Thyroid gland (tissue), 4 donors: ENCODE measurements around the gene ABI3. TPM values are rescaled to one million over a fixed set of nuclear protein-coding genes. Genes with fewer than 3 reads are reported as not detected.
"Not testable (repeated sequence)": the region's sequence is repeated elsewhere in the genome, so short reads cannot be mapped to it uniquely, and the experiment has no call there.

Source experiments
- DNase-seq, 2 donors: peaks; one replicate each; pipeline ENCODE4 v3.0.0-alpha.2; 2019
- H3K27ac ChIP-seq, 3 donors: fragments of 200-600 bp; sonication (generic); 1 replicate in 2 of 3; 2 replicates in 1 of 3; pipeline ENCODE4 v1.5.1; 2016 to 2019; ENCODE audit warnings: mild to moderate bottlenecking in 1 of 3, moderate library complexity in 1 of 3
- H3K27me3 ChIP-seq: fragments of 200-600 bp; sonication (generic); one replicate; pipeline ENCODE4 v1.5.1; 2019
- H3K36me3 ChIP-seq, 2 donors: fragments of 200-600 bp; sonication (generic); one replicate each; pipeline ENCODE4 v1.5.1; 2016 to 2019
- H3K4me1 ChIP-seq, 2 donors: fragments of 200-600 bp; sonication (generic); one replicate each; pipeline ENCODE4 v1.5.1; 2017 to 2019
- H3K4me3 ChIP-seq, 3 donors: fragments of 200-600 bp; sonication (generic); replicated peaks in 1 of 3; 1 replicate in 2 of 3; 2 replicates in 1 of 3; pipeline ENCODE4 v1.5.1; 2016; ENCODE audit warnings: mild to moderate bottlenecking in 1 of 3
- H3K9me3 ChIP-seq: fragments of 200-600 bp; sonication (generic); one replicate; pipeline ENCODE4 v1.5.1; 2017
- CTCF ChIP-seq, 6 experiments: fragments of 200-600 bp in 3 of 6; fragments of 450-650 bp in 3 of 6; sonication (generic) in 3 of 6; IDR thresholded peaks; one replicate each; pipeline ENCODE4 v1.5.1; 2016 to 2019; ENCODE audit warnings: antibody characterized with exemption in 6 of 6, mild to moderate bottlenecking in 2 of 6, inconsistent platforms in 1 of 6, moderate library complexity in 1 of 6
- POLR2A ChIP-seq, 2 donors: fragments of 450-650 bp; IDR thresholded peaks; one replicate each; pipeline ENCODE4 v1.6.1; 2017; ENCODE audit warnings: antibody characterized with exemption in 2 of 2, mild to moderate bottlenecking in 2 of 2, moderate library complexity in 1 of 2
- WGBS, 2 donors: methylation state at CpG; one replicate each; pipeline ENCODE4 v1.1.5; 2017; 5-methylcytosine and 5-hydroxymethylcytosine counted together
- intact Hi-C: fragments of 100-400 bp; cut with DNase I; formaldehyde crosslinking; loops from one replicate; pipeline ENCODE4 v1.15.1; 2023
- total RNA-seq, 4 donors: library from RNA; depleted of rRNA; stranded (reverse); fragments of >200 nt; gene quantifications; one replicate each; pipeline ENCODE4 v1.2.3, GENCODE V29; 2016

Gene ABI3
- total RNA-seq: 10 to 100 TPM in 1 of 4 donors, 1 to 10 TPM in 3; 4.2 to 10.3 (median 6.2) TPM

GRCh38 chr17:49210158-49211029 lies at the start of gene ABI3, which contains the start of gene GNGT2:
Gene ABI3, plus strand, starts transcription at chr17:49210707. Its CDS starts 18 bp downstream, at chr17:49210725.
Gene GNGT2, minus strand, starts transcription at chr17:49210574. Its CDS starts 3,152 bp downstream, at chr17:49207422.
- Histone ChIP-seq H3K4me3 (peak within 1 kb of the TSS in 1 of 3 donors; percentile 25), H3K36me3 (no peaks in the 10 kb centered on the region), H3K27ac (peak within 1 kb of the TSS in 2 of 3 donors; percentile 58 to 70), H3K9me3 (no peaks in the 10 kb centered on the region), H3K27me3 (no peaks in the 10 kb centered on the region), H3K4me1 (peaks cover 13 to 19% of the 10 kb centered on the region in 2 donors)
- WGBS, 2 donors: 46 to 53% methylated on average over 20 to 21 of the region's 22 CpGs
- intact Hi-C loops: no loop called here
- peak in 1 of 2 donors; percentile 20 for DNase-seq
- no peak for TF ChIP-seq CTCF (IDR thresholded peaks at IDR 0.05)
- TF ChIP-seq POLR2A (IDR thresholded peaks at IDR 0.05): no peak

- Histone ChIP-seq H3K4me3 (no peak overlapping the region), H3K4me1 (peaks cover 0 to 3% of the 10 kb centered on the region in 2 donors), H3K27me3 (no peaks in the 10 kb centered on the region), H3K9me3 (no peaks in the 10 kb centered on the region), H3K27ac (peak overlapping the region in 1 of 3 donors; percentile 44), H3K36me3 (no peaks in the 10 kb centered on the region)
- no peak for TF ChIP-seq CTCF (IDR thresholded peaks at IDR 0.05)
- intact Hi-C loops: no loop called here
- peak; percentile 96 to 97 for DNase-seq
- whole genome bisulfite sequencing, 2 donors: 33 to 49% methylated on average over 4 of the region's 4 CpGs
Measured at GRCh38 chr17:49162866-49163265, 47.6 kb upstream of the ABI3 start.

GRCh38 chr17:49165143-49165542 lies 45.4 kb upstream of the ABI3 start:
- no peaks in the 10 kb centered on the region for H3K27me3 ChIP-seq
- peaks cover 12 to 13% of the 10 kb centered on the region in 2 donors for H3K4me1 ChIP-seq
- WGBS, 2 donors: 93 to 94% methylated on average over 2 of the region's 2 CpGs
- intact Hi-C loops: no loop called here
- no peak for TF ChIP-seq CTCF (IDR thresholded peaks at IDR 0.05)
- TF ChIP-seq POLR2A (IDR thresholded peaks at IDR 0.05): no peak
- H3K9me3 ChIP-seq: no peaks in the 10 kb centered on the region
- H3K4me3 ChIP-seq: no peak overlapping the region
- no peak overlapping the region for H3K27ac ChIP-seq
- H3K36me3 ChIP-seq: no peaks in the 10 kb centered on the region
- no peak for DNase-seq

GRCh38 chr17:49168706-49169105 lies 41.8 kb upstream of the ABI3 start:
- Histone ChIP-seq H3K4me1 (peaks cover 9 to 13% of the 10 kb centered on the region in 2 donors), H3K4me3 (no peak overlapping the region), H3K9me3 (no peaks in the 10 kb centered on the region), H3K36me3 (no peaks in the 10 kb centered on the region), H3K27ac (peak overlapping the region in 1 of 3 donors; percentile 48), H3K27me3 (no peaks in the 10 kb centered on the region)
- intact Hi-C loops: no loop called here
- WGBS, 2 donors: 35 to 40% methylated on average over 9 of the region's 9 CpGs
- peak; percentile 75 to 80 for DNase-seq
- no peak for TF ChIP-seq POLR2A (IDR thresholded peaks at IDR 0.05)
- TF ChIP-seq CTCF (IDR thresholded peaks at IDR 0.05): no peak

- TF ChIP-seq POLR2A (IDR thresholded peaks at IDR 0.05): no peak
- no peak for TF ChIP-seq CTCF (IDR thresholded peaks at IDR 0.05)
Measured at GRCh38 chr17:49170216-49170615, 40.3 kb upstream of the ABI3 start.

GRCh38 chr17:49170711-49171110 lies 39.8 kb upstream of the ABI3 start:
- intact Hi-C loops, H3K27ac ChIP-seq, DNase-seq, H3K36me3 ChIP-seq, H3K9me3 ChIP-seq, H3K27me3 ChIP-seq, H3K4me3 ChIP-seq: not testable (repeated sequence)
- 78 to 88% methylated on average over 3 of the region's 3 CpGs for WGBS, 2 donors
- peaks cover 9 to 13% of the 10 kb centered on the region in 2 donors for H3K4me1 ChIP-seq

More at GRCh38 chr17:49170216-49170615, 40.3 kb upstream of the ABI3 start:
- DNase-seq: no peak
- Histone ChIP-seq H3K36me3 (no peaks in the 10 kb centered on the region), H3K27me3 (no peaks in the 10 kb centered on the region), H3K27ac (no peak overlapping the region), H3K9me3 (no peaks in the 10 kb centered on the region), H3K4me1 (peaks cover 9 to 13% of the 10 kb centered on the region in 2 donors), H3K4me3 (no peak overlapping the region)
- intact Hi-C loops: no loop called here
- 75 to 94% methylated on average over 2 of the region's 2 CpGs for whole genome bisulfite sequencing, 2 donors

GRCh38 chr17:49175978-49176377 lies 34.5 kb upstream of the ABI3 start:
- H3K27me3 ChIP-seq, H3K36me3 ChIP-seq, DNase-seq, H3K9me3 ChIP-seq, H3K4me3 ChIP-seq, H3K27ac ChIP-seq, intact Hi-C loops, H3K4me1 ChIP-seq: not testable (repeated sequence)
- 92 to 93% methylated on average over 11 of the region's 11 CpGs for WGBS, 2 donors
